Stimulated activated CD4-positive, alpha-beta T cell treated with anti-CD3 and anti-CD28 coated beads, TNF-alpha, amount 100 ng/mL, for 48 hours (primary cell): ENCODE results near the gene WWP2.
A peak's percentile ranks its signal among the peaks of the same experiment; 100 is the strongest.
"Not testable (repeated sequence)": the region's sequence is repeated elsewhere in the genome, so short reads cannot be mapped to it uniquely, and the experiment has no call there.

Source experiments
- DNase-seq, 3 donors: peaks; one replicate each; pipeline ENCODE4 v3.0.0-alpha.2; 2020; ENCODE audit warnings: low read depth in 3 of 3

The WWP2 gene

DNA sequence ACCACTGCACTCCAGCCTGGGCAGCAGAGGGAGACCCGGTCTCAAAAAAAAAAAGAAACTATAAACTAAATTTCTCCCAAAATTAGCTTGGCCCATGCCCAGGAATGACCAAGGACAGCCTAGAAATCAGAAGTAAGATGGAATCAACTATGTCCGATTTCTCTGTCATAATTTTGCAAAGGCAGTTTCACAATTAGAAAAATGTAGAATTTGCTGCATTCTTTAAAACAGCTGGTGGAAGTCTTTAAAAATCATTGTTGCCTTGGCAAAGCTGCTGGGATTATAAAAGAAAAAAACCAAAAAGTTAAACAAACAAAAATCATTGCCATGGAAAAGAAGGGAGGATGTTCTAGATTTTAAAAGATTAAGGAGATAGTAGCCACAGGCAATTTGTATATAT is 32.4 kb downstream of the WWP2 start:
- no peak for DNase-seq

GRCh38 chr16:69796285-69797118 is 34.4 kb downstream of the WWP2 start:
- DNase-seq, result peak in 2 of 3 donors; percentile 2 to 11

- no peak for DNase-seq
Measured at GRCh38 chr16:69798466-69798865, 36.3 kb downstream of the WWP2 start.

DNA sequence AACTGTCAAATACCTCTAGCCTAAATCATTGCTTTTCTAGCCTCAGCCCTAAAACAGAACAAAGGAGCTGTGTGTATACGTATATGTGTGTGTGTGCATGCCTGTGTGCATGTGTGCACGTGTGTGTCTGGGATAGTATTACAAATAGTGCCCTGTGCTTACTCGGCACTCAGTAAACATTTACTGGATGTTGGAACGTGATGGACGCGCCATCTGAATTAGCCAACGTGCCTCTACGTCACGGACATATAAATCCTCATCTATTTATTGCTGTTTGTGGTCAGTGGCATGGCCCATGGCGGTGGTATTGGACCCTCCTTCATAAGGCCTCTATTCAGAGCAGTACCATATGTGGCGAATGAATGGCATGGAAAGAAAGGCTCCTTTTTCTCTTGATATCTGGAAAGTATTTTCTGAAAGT is 37.5 kb downstream of the WWP2 start:
- DNase-seq, result no peak

DNA sequence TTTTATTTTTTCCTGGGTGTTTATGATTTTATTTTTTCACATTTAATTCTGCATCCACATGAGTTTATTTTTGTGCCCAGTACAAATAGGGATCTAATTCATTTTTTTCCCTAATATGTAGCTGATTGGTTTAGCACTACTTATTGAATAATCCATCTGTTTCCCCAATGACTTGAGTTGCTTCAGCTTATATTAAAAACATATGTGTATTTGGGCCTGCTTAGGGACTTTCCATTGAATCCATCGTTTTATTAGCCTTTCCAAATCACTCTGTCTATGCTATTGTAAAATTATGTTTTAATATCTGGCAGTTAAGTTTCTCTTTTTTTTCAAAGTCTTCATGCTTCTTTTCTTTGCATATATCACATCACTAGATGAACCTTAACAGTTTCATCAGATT is 42.2 kb downstream of the WWP2 start:
- no peak for DNase-seq

DNA sequence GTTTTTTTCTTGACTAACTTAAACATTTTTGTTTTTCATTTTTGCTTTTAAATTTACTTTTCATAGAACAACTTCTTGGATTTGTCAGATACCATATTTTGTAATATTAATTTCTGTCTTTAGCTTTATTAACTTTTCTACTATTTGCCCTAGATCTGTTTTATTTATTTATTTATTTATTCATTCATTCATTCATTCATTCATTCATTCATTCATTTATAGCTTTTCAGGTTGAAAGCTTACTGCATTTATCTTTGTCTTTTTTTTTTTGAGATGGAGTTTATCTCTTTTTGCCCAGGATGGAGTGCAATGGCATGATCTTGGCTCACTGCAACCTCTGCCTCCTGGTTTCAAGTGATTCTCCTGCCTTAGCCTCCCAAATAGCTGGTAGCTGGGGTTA is 44.6 kb downstream of the WWP2 start:
- not testable (repeated sequence) for DNase-seq

- no peak for DNase-seq
Measured at GRCh38 chr16:69812688-69813014, 50.5 kb downstream of the WWP2 start.

- no peak for DNase-seq
Measured at GRCh38 chr16:69814078-69814477, 51.9 kb downstream of the WWP2 start.

DNA sequence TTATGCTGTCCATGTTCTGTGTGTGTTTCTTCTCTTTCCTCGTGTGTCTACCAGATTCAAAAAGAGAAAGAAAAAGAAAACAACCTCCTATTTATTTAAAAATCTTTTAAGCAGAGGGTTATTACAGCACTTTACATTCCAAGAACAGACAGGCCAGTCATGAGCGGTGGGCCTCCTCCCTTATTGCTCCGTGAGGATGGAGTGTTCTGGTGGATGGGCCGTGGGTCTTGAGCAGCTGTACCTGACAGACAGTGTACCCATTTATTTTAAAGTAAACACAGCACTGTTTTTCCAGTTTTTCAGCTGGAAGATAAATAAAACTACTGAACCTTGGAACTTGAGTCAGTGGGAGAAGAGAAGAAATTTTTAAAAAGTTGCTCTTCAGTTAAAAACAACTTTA is 52.4 kb downstream of the WWP2 start:
- no peak for DNase-seq

GRCh38 chr16:69815216-69815883 is 53.2 kb downstream of the WWP2 start:
- DNase-seq, result not testable (repeated sequence)

DNA sequence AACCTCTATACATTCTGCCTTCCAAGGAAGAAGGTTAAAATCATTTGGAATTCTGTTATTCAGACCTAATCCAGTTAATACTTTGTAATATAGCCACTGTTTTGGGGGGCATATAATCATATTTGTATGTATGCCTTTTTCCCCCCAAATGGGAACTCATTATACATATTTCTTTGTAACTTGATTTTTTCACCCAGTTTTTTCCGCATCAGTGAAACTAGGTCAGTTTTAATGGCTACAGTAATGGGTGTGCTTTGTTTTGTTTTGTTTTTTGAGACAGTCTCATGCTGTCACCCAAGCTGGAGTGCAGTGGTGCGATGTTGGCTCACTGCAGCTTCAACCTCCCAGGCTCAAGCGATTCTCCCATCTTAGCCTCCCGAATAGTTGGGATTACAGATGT is 54.9 kb downstream of the WWP2 start:
- no peak for DNase-seq

DNA sequence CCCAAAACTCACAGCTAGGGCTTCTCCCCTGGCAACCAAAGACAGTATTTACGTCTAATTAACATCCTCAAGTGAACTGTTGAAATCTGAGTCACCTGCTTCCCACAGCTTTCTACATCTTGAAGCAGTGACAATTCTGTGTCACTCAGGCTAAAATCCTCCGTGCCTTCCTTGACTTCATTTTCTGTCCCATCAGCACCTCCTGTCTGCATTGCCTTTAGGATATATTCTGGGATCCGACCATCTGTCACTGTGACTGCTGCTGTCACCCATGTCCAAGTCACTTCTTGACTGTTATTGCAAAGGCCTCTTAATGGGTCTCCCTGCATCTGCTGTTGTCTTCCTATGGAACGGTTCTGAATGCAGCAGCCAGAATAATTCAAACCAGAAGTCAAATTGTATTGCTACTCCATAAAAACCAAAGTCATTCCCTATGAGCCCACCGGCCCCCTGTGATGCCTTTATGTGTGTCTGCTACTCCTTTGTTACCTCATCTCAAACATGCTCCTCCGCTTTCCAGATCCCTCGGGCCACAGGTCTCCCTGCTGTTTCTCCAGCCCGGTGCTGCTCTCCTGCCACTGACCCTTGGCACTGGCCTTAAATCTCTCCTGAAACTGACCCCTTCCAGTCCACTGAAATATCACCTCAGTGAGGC is 56.9 kb downstream of the WWP2 start:
- DNase-seq, result no peak

DNA sequence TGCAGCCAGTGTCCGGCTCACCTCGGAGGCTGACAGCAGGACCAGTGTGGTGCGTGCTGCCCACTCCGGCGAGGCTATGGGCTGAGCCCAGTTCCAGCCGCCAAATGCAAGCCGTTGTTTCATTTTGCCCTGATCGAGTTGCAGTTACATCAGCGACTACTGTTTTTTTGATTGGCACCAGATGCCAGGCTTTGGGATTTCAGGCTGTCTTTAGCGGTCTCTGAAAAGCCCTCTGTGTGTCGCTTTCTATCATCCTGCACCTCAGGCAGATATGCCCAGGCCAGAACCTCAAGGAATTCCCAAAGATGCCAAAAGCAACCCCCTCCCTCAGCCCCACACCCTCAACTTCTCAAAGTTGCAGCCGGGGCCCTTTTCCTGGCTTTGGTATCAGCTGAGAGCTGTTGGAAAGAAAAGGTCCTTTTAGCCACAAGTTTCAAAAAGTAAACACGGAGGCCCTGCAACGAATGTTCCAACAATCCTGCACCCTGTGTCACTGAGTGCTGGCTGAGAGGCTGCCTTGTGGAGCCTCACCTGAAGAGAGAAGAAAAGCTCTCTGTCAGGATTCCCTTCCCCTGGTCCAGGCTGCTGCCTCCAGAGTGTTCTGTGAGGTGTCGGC is 58.9 kb downstream of the WWP2 start:
- DNase-seq, result no peak

DNA sequence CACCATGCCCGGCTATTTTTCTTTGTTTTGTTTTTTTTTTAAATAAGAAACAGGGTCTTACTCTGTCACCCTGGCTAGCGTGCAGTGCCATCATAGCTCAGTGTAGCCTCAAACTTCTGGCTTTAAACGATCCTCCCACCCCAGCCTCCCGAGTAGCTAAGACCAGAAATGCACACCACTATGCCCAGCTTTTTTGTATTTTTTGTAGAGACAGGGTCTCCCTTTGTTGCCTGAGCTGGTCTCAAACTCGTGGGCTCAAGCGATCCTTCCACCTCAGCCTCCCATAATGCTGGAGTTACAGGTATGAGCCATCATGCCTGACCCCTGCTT is 59.7 kb downstream of the WWP2 start:
- no peak for DNase-seq

DNA sequence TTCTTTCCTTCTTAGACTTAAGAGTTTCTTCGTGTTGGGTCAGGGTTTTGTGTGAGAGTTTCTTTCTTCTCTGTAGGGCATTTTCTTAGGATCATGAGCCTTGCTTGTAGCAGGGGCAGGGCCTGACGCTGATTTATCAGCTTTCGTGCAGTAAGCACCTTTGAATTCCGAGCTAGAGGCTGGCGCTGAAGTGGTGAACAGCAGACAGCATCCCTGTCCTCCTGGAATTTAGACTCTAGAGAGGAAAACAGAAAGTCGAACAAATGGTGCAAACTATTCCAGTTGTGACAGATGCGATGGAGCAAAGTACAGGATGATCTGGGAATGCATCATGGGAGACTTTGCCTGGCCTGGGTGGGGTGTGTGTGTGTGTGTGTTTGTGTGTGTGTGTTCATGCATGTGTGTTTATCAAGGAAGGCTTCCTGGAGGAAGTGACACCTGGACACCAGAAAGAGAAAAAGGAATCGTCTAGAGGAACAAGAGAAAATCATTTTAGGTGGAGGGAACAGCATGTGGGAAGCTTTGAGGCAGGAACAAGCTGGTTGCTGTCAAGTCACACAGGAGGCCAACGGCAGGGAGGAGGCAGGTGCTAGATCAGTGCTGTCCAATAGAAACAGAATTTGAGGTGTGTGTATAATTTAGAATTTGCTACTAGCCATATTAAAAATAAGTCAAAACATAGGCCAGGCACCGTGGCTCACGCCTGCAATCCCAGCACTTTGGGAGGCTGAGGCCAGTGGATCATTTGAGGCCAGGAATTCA is 60.2 kb downstream of the WWP2 start:
- DNase-seq, result no peak

DNA sequence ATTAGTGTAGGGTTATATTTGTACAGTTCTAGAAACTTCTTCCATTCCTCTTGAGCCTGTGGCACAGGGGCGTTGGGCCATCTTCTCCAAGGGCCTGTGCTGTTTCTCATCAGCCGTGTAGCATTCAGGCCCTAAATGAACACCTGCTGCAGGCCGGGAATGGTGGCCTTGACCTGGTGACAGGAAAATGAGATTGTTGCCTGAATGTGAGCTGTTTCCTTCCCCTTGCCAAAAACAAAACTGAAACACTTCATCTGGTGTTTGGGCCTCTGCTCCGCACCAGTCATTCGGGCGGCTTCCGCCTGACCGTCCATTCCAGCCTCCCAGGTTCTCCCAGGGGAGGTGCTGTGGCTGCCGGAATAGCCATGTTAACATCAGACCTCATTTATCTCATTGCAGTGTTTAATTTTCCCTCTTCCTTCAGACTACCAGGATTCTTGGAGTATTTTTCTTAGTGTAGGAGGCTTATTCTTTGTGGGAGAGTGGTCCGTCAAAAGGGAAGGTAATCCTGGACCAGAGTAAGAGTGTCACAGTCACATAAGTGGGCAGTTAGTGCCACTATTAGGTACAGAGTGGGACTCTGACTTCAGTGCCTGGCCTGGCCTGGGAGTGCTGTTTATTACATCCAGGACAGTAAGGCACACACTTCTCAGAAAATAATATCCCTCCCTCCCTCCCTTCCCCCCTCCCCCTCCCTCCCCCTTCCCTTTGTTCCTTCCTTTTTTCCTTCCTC is 61.9 kb downstream of the WWP2 start:
- DNase-seq, result no peak

- DNase-seq, result not testable (repeated sequence)
Measured at GRCh38 chr16:69824564-69825142, 62.5 kb downstream of the WWP2 start.

DNA sequence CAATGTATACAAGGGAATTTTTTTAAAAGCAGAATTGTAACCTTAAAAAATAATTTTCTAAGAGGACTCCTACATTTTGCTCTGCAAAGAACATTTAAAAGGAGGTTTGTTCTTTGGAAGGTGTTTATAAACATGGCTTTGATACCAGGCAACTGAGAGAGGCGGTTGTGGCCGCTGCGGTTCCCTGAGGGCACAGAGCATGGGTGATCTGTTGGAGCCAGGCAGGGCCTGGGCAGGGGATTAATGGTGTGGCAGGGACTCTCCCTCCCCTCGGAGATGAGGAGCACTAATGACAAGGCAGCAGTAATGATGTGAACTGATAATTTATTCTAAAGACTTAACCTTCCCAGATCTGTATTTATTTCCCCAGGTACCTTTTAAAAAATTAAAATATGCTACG is 65.4 kb downstream of the WWP2 start:
- DNase-seq, result no peak

DNA sequence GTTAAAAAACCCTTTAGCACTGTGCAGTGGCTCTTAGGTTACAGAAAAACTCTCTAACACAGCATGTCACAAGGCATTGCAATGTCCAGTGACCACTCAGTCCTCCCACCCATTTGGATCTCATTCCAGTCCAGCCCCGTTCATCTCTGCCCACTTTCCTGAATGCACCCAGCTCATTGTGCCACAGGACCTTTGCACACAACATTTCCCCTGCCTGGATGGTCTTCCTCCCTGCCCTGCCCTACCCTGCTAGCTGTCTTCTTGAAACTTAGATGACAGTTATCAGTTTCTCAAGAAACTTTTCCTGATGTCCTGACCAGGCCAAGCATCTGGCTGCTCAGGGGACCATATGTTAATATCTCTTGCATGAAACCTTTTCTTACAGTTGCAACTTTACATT is 67.2 kb downstream of the WWP2 start:
- no peak for DNase-seq

- DNase-seq, result no peak
Measured at GRCh38 chr16:69830146-69830533, 68.0 kb downstream of the WWP2 start.
